Caki2 (cell line): ENCODE measurements around the gene ZNF280B. TPM values are rescaled to one million over a fixed set of nuclear protein-coding genes. Genes with fewer than 3 reads are reported as not detected.

Experiments used
- DNase-seq: peaks from one replicate; pipeline ENCODE4 v3.0.0-alpha.2; 2015; ENCODE audit warnings: low read depth
- in situ Hi-C: cut with HindIII; loops from 2 replicates; pipeline ENCODE4 v1.10.0; 2016; ENCODE audit warnings: low sequenced_read_pairs, low pct_unique_long_range_greater_than_20kb, mixed read lengths
- total RNA-seq: library from RNA; depleted of rRNA; stranded (reverse); fragments of >200 nt; shearing (Covaris generic); gene quantifications from 2 replicates; pipeline ENCODE4 v1.2.3, GENCODE V29; 2014; ENCODE audit warnings: low replicate concordance; rRNA removed

ZNF280B gene, protein sequence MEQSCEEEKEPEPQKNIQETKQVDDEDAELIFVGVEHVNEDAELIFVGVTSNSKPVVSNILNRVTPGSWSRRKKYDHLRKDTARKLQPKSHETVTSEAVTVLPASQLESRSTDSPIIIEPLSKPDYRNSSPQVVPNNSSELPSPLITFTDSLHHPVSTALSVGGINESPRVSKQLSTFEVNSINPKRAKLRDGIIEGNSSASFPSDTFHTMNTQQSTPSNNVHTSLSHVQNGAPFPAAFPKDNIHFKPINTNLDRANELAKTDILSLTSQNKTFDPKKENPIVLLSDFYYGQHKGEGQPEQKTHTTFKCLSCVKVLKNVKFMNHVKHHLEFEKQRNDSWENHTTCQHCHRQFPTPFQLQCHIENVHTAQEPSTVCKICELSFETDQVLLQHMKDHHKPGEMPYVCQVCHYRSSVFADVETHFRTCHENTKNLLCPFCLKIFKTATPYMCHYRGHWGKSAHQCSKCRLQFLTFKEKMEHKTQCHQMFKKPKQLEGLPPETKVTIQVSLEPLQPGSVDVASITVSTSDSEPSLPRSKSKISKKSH
- 1.6 and 2.7 TPM in 2 replicates for total RNA-seq

- peak; percentile 88 for DNase-seq
- in situ Hi-C loops = no loop called here
These were observed at the start of gene ZNF280B for GRCh38 chr22:22508274-22509176. Gene ZNF280B, minus strand, starts transcription at chr22:22508742. Its CDS starts 19,344 bp downstream, at chr22:22489398.

GRCh38 chr22:22556995-22557925 is 48.7 kb upstream of the ZNF280B start:
- DNase-seq = no peak
- in situ Hi-C loops = no loop called here

GRCh38 chr22:22556578-22556977 is 48.0 kb upstream of the ZNF280B start:
- in situ Hi-C loops = no loop called here

GRCh38 chr22:22555596-22555995 is 47.1 kb upstream of the ZNF280B start:
- in situ Hi-C loops = no loop called here

More at GRCh38 chr22:22556578-22556977, 48.0 kb upstream of the ZNF280B start:
- DNase-seq = no peak

GRCh38 chr22:22554587-22555284 is 46.2 kb upstream of the ZNF280B start:
- in situ Hi-C loops = no loop called here
- DNase-seq = no peak

More at GRCh38 chr22:22555596-22555995, 47.1 kb upstream of the ZNF280B start:
- DNase-seq = no peak

- DNase-seq = no peak
- in situ Hi-C loops = no loop called here
These were observed 45.4 kb upstream of the ZNF280B start for GRCh38 chr22:22553735-22554586.

GRCh38 chr22:22553141-22553540 is 44.6 kb upstream of the ZNF280B start:
- DNase-seq = no peak
- in situ Hi-C loops = no loop called here

DNA sequence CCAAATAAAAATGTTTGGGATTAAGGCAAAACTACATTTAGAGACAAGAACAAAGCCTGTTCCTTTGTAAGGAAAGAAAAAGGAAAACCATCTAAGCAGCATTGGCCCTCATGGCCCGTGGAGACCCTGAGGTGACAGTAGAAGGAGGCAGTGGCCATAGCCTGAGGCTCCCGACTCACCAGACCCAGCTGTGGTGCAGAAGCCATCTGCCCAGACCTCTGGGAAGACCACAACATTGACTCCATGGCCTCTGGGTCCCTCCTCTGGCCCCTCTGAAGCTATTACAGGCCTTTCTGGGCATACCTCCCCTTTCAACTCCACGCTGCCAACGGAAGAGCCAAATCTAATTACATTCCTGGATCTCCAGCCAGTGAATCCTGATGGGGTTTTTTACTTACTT is 44.1 kb upstream of the ZNF280B start:
- no peak for DNase-seq
- in situ Hi-C loops = no loop called here

DNA sequence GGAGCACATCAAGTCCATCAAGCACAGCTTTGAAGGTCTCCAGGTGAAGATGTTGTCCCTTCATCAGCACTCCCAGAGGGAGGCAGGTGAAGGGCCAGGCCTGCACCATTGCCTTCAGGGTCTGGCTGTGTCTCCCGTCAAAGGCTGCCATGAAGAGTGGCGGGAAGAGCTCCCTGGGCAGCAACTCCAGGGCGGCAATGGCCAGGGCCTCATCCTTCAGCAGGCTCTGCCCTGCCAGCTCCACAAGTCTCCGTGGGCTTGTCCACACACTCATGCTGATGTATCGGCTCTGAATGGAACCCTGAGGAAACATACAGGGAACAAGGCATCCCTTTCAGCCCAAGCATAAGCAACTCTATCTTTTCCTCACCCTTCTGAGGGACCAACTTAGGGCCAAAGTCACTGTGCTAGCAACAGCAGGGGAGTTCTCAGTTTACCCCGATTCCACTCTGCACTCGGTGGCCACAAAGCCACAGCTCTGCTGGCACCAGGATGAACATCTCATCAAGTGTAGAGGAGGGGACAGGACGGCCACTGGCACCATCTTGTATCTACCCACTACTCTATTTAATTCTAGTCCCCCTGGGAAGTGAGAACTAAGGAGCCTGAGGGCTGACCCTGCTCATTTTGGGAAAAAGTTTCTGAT is 42.4 kb upstream of the ZNF280B start:
- DNase-seq = no peak
- in situ Hi-C loops = no loop called here

- DNase-seq = no peak
- in situ Hi-C loops = no loop called here
These were observed 40.4 kb upstream of the ZNF280B start for GRCh38 chr22:22548910-22549309.

GRCh38 chr22:22548317-22548716 is 39.8 kb upstream of the ZNF280B start:
- in situ Hi-C loops = no loop called here
- DNase-seq = no peak

- in situ Hi-C loops = no loop called here
- no peak for DNase-seq
These were observed 39.3 kb upstream of the ZNF280B start for GRCh38 chr22:22547692-22548300.

GRCh38 chr22:22547226-22547625 is 38.7 kb upstream of the ZNF280B start:
- in situ Hi-C loops = no loop called here

GRCh38 chr22:22546490-22546889 is 37.9 kb upstream of the ZNF280B start:
- DNase-seq = no peak
- in situ Hi-C loops = no loop called here

More at GRCh38 chr22:22547226-22547625, 38.7 kb upstream of the ZNF280B start:
- no peak for DNase-seq

- DNase-seq = no peak
- in situ Hi-C loops = no loop called here
These were observed 36.5 kb upstream of the ZNF280B start for GRCh38 chr22:22545084-22545483.
